SK-N-MC (cell line): ENCODE results near the gene ZNF215.

Experiments
- DNase-seq: peaks from one replicate; pipeline ENCODE4 v3.0.0-alpha.2; 2011; ENCODE audit warnings: low read depth, low spot score
- H3K27ac ChIP-seq: fragments of 200-600 bp; sonication (generic); 2 replicates; pipeline ENCODE4 v1.5.1; 2016; ENCODE audit warnings: mixed run types
- H3K36me3 ChIP-seq: fragments of 200-600 bp; sonication (generic); 2 replicates; pipeline ENCODE4 v1.6.1; 2017; ENCODE audit warnings: antibody characterized with exemption, low read length, mixed read lengths; ENCODE audit not compliant: insufficient read depth
- H3K4me3 ChIP-seq: fragments of 200-600 bp; sonication (generic); 2 replicates; pipeline ENCODE4 v1.5.1; 2016
- H3K9ac ChIP-seq: fragments of 200-600 bp; sonication (generic); 2 replicates; pipeline ENCODE4 v1.8.0; 2017; ENCODE audit warnings: mixed run types, mixed read lengths; ENCODE audit not compliant: insufficient read length
- H3K9me3 ChIP-seq: fragments of 200-600 bp; sonication (generic); 2 replicates; pipeline ENCODE4 v1.6.1; 2017; ENCODE audit warnings: low read depth, mild to moderate bottlenecking, antibody characterized with exemption, low read length, moderate library complexity, mixed read lengths
- EZH2 ChIP-seq: fragments of 200-600 bp; sonication (generic); IDR thresholded peaks from one replicate; pipeline ENCODE4 v1.6.1; 2017; ENCODE audit warnings: antibody characterized with exemption
- FOXP2 ChIP-seq: optimal IDR thresholded peaks from 2 replicates; pipeline ENCODE3; 2011; ENCODE audit warnings: mild to moderate bottlenecking, moderate library complexity; ENCODE audit not compliant: insufficient read depth; ENCODE audit errors: extremely low read length, control extremely low read depth
- POLR2AphosphoS5 ChIP-seq: IDR thresholded peaks from 2 replicates; pipeline ENCODE4 v1.6.1; 2012; ENCODE audit warnings: mild to moderate bottlenecking, low read depth, low read length, borderline replicate concordance

Gene ZNF215

DNA sequence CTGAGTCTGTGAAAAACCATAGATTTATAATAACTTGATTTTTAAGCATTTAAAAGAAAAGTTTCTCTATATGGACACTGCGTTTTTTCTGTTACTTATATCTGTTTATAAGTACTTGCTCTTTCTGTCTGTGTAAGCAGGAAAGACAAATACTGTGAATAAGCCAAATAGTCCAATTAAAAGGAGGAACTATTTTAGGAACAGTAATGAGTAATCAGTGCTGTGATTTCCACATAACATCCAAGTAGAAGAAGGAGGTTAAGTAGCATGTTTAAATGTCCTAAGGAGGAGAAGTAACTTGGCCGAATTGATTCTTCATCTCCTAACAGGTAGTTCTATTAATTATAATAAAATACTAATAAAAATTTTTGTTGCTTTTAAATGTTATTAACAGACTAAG lies 53.1 kb downstream of the ZNF215 start:
- H3K9me3 ChIP-seq, result no peaks in the 10 kb centered on the region
- DNase-seq, result no peak
- H3K9ac ChIP-seq, result no peak overlapping the region
- no peak overlapping the region for H3K27ac ChIP-seq
- H3K36me3 ChIP-seq, result no peaks in the 10 kb centered on the region
- H3K4me3 ChIP-seq, result no peak overlapping the region
- TF ChIP-seq FOXP2 (no peak), POLR2AphosphoS5 (no peak), EZH2 (no peak)

DNA sequence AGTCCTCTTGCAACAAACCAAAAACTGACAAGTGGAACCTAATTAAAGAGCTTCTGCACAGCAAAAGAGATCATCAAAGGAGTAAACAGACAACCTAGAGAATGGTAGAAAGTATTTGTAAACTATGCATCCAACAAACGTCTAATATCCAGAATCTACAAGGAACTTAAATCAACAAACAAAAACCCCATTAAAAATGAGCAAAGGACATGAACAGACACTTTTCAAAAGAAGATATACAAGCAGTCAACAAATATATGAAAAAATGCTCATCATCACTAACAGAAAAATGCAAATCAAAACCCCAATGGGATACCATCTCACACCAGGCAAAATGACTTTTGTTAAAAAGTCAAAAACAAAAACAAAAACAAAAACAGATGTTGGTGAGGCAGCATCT lies 60.3 kb downstream of the ZNF215 start:
- Histone ChIP-seq H3K9ac (no peak overlapping the region), H3K9me3 (no peaks in the 10 kb centered on the region), H3K27ac (no peak overlapping the region), H3K4me3 (no peak overlapping the region), H3K36me3 (no peaks in the 10 kb centered on the region)
- TF ChIP-seq EZH2 (no peak), POLR2AphosphoS5 (no peak), FOXP2 (no peak)
- no peak for DNase-seq

DNA sequence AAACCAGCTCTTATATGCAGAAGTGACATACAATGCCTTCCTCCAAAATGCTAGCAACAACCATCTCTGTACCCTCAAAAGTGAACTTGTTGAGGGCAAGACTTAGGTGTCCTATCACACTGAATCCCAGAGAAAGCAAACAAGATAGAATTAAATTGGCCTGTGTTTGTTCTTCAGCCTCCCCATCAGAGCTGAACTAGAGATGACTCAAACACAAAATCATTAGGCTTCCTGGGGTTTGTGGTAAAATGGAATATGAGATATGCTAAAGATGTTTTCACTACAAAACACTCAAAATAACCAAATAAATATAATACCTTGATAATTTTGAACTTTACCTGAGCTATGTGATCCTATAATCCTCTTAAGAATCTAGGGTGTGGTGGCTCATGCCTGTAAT lies 62.3 kb downstream of the ZNF215 start:
- TF ChIP-seq FOXP2 (no peak), POLR2AphosphoS5 (no peak), EZH2 (no peak)
- H3K9me3 ChIP-seq, result no peaks in the 10 kb centered on the region
- H3K9ac ChIP-seq, result no peak overlapping the region
- H3K27ac ChIP-seq, result no peak overlapping the region
- no peak overlapping the region for H3K4me3 ChIP-seq
- H3K36me3 ChIP-seq, result no peaks in the 10 kb centered on the region
- DNase-seq, result no peak

DNA sequence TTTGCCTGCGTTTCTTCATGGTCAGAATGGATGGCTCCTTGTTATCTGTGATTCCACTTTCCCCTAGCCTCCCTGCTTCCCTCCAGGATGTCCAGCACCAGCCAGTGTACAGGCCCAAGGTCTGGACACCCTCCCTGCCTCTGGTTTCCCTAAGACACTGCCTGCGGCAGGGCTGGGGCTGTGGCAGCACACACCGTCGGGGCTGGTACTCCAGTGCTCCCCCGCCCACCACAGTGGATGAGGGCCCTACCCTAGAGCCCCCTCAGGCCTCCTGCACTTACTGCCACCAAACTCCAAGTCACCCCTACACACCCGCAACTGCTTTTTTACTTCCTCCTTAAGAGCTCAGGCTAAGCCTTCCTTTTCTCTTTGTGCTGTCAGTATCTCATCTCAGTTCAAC lies 65.0 kb downstream of the ZNF215 start:
- no peak for DNase-seq
- no peak overlapping the region for H3K9ac ChIP-seq

DNA sequence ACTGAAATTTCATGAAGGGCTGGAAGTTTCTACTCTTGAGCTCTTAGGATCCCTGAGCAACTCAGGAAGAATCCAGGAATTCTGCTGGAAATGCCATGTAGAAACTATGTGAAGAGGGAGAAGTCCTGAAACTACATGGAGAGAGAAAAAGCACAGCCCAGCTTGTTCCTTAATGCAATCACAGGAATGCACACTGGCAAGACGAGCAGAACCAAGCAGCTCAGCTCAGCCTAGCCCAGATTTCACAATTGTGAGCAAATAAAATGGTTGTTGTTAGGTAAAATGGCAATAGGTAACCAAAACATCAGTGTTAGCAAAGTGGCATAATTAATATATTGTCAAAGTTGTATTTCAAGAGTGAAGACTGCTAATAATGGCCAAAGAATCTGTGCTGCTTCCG lies 65.8 kb downstream of the ZNF215 start:
- Histone ChIP-seq H3K36me3 (no peaks in the 10 kb centered on the region), H3K27ac (no peak overlapping the region), H3K9me3 (no peaks in the 10 kb centered on the region), H3K9ac (no peak overlapping the region), H3K4me3 (no peak overlapping the region)
- TF ChIP-seq FOXP2 (no peak), POLR2AphosphoS5 (no peak), EZH2 (no peak)
- DNase-seq, result no peak

More for the DNA sequence above, 65.0 kb downstream of the ZNF215 start:
- H3K9me3 ChIP-seq, result no peaks in the 10 kb centered on the region
- no peak for TF ChIP-seq EZH2
- H3K36me3 ChIP-seq, result no peaks in the 10 kb centered on the region
- no peak overlapping the region for H3K4me3 ChIP-seq
- H3K27ac ChIP-seq, result no peak overlapping the region

DNA sequence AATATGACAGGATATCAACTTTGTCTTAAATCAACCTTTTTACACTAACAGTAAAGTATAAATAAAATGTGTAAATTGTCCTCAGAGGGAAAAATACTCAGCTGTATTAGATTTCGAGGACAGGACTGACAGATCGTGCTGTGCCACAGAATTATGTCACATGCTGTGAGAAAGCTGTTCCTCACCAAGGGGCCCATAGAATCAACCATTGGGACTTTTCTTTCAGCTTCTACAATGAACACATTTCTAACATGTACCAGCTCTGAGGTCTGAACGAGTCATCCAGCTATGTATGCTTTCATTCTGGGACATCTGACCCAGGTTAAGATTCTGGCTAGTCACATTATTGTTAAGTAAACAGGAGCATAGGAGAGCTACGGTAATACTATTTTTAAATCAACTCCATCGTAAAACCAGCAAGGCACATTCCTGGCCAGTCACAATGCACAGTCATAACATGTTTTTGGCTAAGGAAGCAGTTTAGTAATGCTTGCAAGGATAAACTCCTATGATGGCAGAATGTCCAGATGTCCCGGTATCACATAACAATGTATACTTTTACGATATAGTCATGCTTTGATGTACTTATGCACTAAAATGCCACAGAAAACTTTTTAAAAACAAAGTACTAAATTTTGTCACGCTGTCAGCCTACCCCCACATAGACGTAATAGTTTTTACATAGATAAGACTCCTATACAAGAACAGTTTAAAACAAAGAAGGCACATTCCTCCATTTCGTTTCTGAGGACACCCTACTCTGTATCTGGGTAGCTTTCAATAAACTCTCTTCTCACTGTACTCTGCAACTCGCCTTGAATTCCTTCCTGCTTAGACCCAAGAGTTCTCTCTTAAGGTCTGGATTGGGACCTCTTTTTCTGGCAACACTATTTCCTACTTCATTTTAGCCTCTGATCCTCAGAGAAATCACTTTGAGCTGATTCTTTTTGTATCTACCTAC lies 66.5 kb downstream of the ZNF215 start:
- H3K9ac ChIP-seq, result no peak overlapping the region
- no peak for DNase-seq
- no peak overlapping the region for H3K27ac ChIP-seq
- H3K4me3 ChIP-seq, result no peak overlapping the region
- no peaks in the 10 kb centered on the region for H3K9me3 ChIP-seq
- TF ChIP-seq EZH2 (no peak), POLR2AphosphoS5 (no peak), FOXP2 (no peak)
- no peaks in the 10 kb centered on the region for H3K36me3 ChIP-seq

DNA sequence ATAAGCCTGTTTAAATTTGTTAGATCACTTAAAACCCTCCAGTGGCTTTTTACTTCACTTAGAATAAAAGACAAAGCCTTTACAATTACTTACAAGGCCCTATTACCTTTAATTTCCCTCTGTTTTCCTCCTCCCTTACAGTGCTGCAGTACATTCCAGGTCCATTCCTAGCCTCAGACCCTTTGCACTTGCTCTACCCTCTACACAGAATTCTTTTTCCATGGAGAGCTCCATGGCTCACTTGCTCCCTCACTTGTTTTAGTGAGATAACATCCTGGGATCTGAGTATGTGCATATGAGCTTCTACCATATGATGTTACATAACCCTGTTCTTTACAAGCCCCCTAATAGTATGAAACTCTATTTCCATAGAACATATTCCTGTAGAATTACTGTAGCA lies 69.5 kb downstream of the ZNF215 start:
- H3K9ac ChIP-seq, result no peak overlapping the region
- DNase-seq, result no peak
- H3K9me3 ChIP-seq, result no peaks in the 10 kb centered on the region
- no peak overlapping the region for H3K27ac ChIP-seq
- TF ChIP-seq EZH2 (no peak), FOXP2 (no peak), POLR2AphosphoS5 (no peak)
- no peak overlapping the region for H3K4me3 ChIP-seq
- no peaks in the 10 kb centered on the region for H3K36me3 ChIP-seq

DNA sequence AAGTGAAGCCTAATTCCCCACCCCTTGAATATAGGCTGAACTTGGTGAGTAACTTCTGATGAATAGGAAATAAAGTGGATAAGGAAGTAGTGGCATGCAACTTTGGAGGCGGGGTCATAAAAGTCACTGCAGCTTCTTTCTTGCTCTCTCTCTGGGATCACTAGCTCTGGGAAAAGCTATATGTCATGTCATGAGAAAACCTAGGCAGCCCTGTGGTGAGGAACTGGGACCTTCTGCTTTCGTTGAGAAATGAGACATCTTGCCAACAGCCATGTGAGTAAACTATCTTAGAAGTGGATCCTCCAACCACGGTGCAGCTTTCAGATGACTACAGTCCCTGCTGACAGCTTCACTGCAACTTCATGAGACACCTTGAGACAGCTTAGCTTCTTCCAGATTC lies 78.3 kb downstream of the ZNF215 start:
- Histone ChIP-seq H3K36me3 (no peaks in the 10 kb centered on the region), H3K27ac (no peak overlapping the region), H3K9ac (no peak overlapping the region), H3K9me3 (no peaks in the 10 kb centered on the region), H3K4me3 (no peak overlapping the region)
- TF ChIP-seq FOXP2 (no peak), EZH2 (no peak), POLR2AphosphoS5 (no peak)
- no peak for DNase-seq
